ENCODE results near the gene ARSI.

Gene ARSI

DNA sequence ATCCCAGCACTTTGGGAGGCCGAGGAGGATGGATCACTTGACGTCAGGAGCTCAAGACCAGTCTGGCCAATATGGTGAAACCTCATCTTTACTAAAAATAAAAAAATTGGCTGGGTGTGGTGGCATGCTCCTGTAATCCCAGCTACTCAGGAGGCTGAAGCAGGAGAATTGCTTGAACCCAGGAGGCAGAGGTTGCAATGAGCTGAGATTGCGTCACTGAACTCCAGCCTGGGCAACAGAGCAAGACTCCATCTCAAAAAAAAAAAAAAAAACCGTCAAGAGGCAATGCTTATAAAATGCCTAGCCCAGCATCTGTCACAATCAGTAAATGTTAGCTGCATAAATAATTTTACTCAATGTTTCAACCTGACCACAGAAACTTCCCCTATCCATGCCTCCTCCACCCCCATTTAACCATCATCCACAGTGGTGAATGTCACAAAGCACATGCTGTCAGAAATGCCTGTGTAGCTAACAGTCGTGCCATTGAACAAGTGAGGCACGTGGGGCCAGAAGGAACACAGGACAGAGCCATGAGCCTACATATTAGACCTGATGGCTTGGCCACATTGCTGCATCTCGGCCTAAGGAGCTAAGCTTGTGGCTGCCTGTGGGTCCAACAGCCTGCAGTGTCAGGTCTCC is 38.0 kb upstream of the ARSI start:
- FAIRE-seq (no peak), DNase-seq (ENCODE audit: insufficient read length) (no peak)
- TF ChIP-seq POLR2AphosphoS5 (IDR thresholded peaks at IDR 0.05; ENCODE audit: low read depth, low read length), result no peak
- TF ChIP-seq TAF1 (IDR thresholded peaks at IDR 0.05; ENCODE audit: borderline replicate concordance, low read depth, low read length), result no peak
- no peak for TF ChIP-seq POLR2A (IDR thresholded peaks at IDR 0.05; ENCODE audit: low read depth, low read length)

DNA sequence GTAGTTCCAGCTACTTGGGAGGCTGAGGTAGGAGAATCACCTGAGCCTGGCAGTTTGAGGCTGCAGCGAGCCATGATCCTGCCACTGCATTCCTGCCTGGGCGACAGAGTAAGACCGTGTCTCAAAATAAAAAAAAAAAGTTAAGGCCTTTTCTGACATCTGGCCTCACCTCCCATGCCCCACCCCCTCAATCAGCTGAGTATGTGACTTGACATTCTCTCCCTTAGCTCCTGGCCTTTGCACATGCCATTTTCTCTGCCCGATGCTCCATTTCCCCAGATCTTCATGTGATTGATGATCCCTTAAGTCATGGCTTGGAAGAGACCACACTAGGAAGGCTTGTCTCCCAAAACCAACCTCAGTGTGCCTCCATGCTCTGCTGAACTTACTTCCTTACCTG is 37.1 kb upstream of the ARSI start:
- DNase-seq (ENCODE audit: insufficient read length) (no peak), FAIRE-seq (no peak)
- TF ChIP-seq POLR2AphosphoS5 (IDR thresholded peaks at IDR 0.05; ENCODE audit: low read depth, low read length), result no peak
- TF ChIP-seq TAF1 (IDR thresholded peaks at IDR 0.05; ENCODE audit: borderline replicate concordance, low read depth, low read length), result no peak
- no peak for TF ChIP-seq POLR2A (IDR thresholded peaks at IDR 0.05; ENCODE audit: low read depth, low read length)

DNA sequence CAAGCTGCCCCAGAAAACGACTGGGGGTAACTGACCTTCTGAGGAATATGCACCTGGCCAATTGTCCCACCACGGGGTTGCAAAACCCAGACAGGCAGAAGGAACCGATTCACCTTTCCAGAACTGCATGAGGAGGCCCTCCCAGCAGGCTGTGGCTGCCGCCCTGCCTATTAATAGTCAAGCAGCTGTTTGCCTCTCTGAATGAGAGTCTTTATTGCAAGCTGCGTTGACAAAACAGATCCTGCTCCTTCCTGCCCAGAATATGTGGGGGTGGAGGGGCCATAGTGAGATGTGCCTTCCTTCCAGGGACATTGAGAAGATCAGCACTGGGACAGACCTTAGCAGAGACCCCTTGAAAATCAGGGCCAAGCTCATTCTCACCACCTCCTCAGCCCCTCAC is 36.5 kb upstream of the ARSI start:
- DNase-seq (ENCODE audit: insufficient read length), result no peak
- TF ChIP-seq TAF1 (IDR thresholded peaks at IDR 0.05; ENCODE audit: borderline replicate concordance, low read depth, low read length), result no peak
- TF ChIP-seq POLR2A (IDR thresholded peaks at IDR 0.05; ENCODE audit: low read depth, low read length), result no peak
- no peak for TF ChIP-seq POLR2AphosphoS5 (IDR thresholded peaks at IDR 0.05; ENCODE audit: low read depth, low read length)

DNA sequence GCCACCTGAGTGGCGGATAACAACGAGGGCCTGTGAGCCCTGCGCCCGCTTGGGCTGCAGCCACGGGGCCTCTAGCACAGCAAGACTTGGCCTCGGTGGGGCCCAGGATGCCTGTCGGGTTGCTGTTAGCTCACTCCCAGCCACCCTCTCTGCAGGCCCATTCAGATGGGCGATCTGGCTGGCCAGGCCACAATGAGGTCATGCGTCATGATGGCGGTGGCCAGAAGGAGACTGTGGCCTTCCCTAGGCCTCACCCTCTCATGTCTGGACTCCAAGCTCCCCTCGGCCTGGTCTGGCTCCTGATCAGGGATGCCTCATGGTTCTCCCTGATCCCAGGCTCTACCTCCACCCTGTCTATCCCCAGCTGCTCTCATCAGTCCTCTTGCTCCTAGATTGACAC is 35.8 kb upstream of the ARSI start:
- FAIRE-seq, result no peak
- DNase-seq (ENCODE audit: insufficient read length), result no peak
- TF ChIP-seq POLR2A (IDR thresholded peaks at IDR 0.05; ENCODE audit: low read depth, low read length), result no peak

More for the DNA sequence above, 36.5 kb upstream of the ARSI start:
- FAIRE-seq, result no peak

DNA sequence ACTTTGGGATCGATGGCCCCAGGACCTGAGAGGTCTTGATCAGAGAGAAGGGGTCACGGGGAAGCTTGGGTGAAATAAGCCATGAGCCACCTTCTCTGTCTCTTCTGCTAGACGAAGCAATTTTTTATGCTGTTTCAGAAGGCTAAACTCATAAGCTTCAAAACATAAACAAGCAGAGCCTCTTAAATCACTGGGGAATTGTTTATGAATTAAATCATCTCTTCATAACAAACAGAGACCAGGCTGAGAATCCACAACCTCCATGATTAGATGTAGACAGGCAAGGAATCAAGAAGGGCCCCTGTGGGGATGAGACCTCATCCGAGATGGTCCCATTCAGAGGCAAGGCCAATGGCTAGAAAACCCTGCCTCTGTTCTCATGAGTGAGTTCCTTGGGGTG is 33.1 kb upstream of the ARSI start:
- FAIRE-seq (no peak), DNase-seq (ENCODE audit: insufficient read length) (no peak)
- no peak for TF ChIP-seq TAF1 (IDR thresholded peaks at IDR 0.05; ENCODE audit: borderline replicate concordance, low read depth, low read length)
- no peak for TF ChIP-seq POLR2AphosphoS5 (IDR thresholded peaks at IDR 0.05; ENCODE audit: low read depth, low read length)
- TF ChIP-seq POLR2A (IDR thresholded peaks at IDR 0.05; ENCODE audit: low read depth, low read length), result no peak

DNA sequence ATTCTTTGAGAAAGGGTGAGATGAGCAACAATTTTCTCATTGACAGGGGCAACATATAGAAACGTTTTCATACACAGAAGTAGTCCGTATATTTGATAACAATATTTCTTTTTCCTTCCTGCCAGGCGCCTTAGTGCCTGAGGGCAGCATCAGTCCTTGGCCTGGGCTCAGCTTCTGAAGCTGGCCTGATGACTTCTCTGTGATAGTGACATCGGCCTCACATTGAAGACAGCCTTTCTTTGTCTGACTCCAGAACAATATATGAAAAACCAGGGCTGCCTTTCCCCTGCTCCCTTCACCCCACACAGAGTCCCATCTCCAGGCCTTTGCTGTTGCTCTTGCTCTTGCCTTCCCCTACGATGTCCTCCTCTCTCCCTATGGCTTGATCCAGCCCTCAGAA is 30.7 kb upstream of the ARSI start:
- DNase-seq (ENCODE audit: insufficient read length) (no peak), FAIRE-seq (no peak)
- TF ChIP-seq POLR2AphosphoS5 (IDR thresholded peaks at IDR 0.05; ENCODE audit: low read depth, low read length) (no peak), TAF1 (IDR thresholded peaks at IDR 0.05; ENCODE audit: borderline replicate concordance, low read depth, low read length) (no peak), POLR2A (IDR thresholded peaks at IDR 0.05; ENCODE audit: low read depth, low read length) (no peak)

DNA sequence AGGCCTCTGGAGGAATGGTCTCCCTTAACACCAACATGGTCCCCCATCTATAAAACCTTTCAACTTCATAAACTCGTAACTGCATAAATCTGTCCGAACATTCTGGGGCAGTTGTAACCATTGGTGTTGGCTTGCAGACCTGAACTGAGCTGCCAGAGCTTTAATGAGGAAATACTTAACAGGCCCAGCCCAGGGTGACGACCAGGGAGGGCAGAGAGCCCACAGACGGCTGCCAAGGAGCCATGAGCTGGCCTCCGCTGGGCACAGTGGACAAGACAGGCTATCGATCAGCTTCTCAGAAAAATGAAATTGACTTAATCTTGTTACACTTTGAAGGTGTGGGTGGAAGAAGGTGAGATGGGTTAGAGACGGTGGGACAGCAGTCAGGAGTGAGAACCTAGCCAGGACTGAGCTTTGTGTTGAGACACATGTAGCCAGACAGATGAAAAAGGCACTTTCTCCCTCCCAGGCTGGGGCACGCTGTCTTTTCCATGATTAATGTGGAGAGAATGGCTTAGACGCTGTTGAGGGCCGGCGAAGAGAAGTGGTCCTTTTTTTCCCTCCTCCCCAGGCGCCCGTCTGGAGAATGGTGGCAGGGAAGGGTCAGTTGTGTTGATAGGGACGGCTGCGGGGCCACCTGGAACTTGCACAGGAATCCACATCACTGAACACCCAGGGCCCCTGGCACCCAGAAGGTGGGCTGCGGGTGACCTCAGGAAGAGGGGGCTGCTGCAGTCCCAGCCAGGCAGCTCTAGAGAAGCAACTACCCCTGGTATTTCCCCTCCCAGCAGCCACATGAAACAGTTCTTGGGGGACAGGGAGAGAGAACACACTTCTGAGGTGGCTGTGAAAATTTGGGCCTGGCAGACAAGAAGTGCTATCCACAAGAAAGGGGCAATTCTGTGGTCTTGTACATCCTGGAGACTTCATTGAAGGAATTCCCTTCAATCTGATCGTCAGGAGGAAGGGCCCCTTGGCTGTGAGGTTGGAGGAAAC is 27.5 kb upstream of the ARSI start:
- DNase-seq (ENCODE audit: insufficient read length), result no peak
- FAIRE-seq, result no peak
- TF ChIP-seq TAF1 (IDR thresholded peaks at IDR 0.05; ENCODE audit: borderline replicate concordance, low read depth, low read length), result no peak
- no peak for TF ChIP-seq POLR2AphosphoS5 (IDR thresholded peaks at IDR 0.05; ENCODE audit: low read depth, low read length)
- TF ChIP-seq POLR2A (IDR thresholded peaks at IDR 0.05; ENCODE audit: low read depth, low read length), result no peak

DNA sequence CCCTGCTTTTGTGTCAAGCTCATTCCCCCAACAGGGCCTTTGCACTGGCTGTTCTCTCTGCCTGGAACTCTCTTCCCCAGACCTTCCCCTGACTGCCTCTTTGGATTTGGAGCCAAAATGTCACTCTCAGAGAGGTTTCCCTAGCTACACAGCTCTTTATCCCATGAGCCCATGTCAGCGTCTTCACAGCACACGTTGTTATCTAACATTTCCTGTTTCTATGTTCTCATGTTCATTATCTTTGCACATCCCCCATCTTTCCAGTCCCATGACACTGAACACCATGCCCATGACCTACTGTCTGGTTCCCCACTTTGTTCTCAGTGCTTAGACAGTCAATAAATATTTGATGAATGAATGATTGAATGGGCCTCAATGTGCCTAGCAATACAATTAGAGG is 26.3 kb upstream of the ARSI start:
- TF ChIP-seq TAF1 (IDR thresholded peaks at IDR 0.05; ENCODE audit: borderline replicate concordance, low read depth, low read length) (no peak), POLR2AphosphoS5 (IDR thresholded peaks at IDR 0.05; ENCODE audit: low read depth, low read length) (no peak), POLR2A (IDR thresholded peaks at IDR 0.05; ENCODE audit: low read depth, low read length) (no peak)
- FAIRE-seq (no peak), DNase-seq (ENCODE audit: insufficient read length) (no peak)

DNA sequence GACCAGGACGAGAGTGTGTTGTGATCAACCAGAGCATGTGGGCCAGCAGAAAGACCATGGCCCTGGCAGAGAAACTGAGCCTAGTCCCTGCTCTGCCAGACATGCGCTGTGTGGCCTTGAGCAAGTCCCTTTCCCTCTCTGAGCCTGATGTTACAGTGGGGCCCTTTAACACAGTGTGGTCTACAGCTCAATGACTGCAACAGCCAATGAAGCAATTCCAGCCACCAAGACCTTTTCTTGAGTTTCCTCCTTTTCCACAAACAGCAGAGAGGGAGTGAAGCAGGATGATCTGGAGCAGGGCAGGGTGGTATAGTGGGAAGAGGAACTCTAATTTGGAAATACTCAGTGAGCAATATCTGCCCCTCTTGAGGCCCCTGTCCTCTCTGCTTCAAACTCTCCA is 25.8 kb upstream of the ARSI start:
- TF ChIP-seq POLR2AphosphoS5 (IDR thresholded peaks at IDR 0.05; ENCODE audit: low read depth, low read length) (no peak), TAF1 (IDR thresholded peaks at IDR 0.05; ENCODE audit: borderline replicate concordance, low read depth, low read length) (no peak), POLR2A (IDR thresholded peaks at IDR 0.05; ENCODE audit: low read depth, low read length) (no peak)
- FAIRE-seq, result no peak
- no peak for DNase-seq (ENCODE audit: insufficient read length)

DNA sequence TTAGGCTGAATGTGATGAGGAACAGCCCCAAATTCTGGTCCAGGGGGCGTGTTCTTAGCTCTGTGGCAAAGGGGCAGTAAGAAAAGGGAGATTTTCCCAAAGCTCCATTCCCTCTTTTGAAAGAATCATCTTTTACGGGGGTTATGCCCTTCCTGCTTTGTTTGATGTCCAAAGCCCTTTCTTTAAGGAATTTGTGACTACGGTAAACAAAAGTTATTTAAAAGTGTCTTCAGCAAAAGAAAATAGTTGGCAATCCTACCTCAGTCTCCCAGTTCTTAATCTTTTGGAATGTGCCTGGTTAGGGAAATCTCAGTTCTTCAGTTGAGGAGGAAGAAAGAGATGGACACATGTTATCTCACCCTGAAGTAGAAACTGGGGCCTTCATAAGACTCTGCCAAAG is 24.4 kb upstream of the ARSI start:
- FAIRE-seq (no peak), DNase-seq (ENCODE audit: insufficient read length) (no peak)
- TF ChIP-seq TAF1 (IDR thresholded peaks at IDR 0.05; ENCODE audit: borderline replicate concordance, low read depth, low read length) (no peak), POLR2AphosphoS5 (IDR thresholded peaks at IDR 0.05; ENCODE audit: low read depth, low read length) (no peak), POLR2A (IDR thresholded peaks at IDR 0.05; ENCODE audit: low read depth, low read length) (no peak)

DNA sequence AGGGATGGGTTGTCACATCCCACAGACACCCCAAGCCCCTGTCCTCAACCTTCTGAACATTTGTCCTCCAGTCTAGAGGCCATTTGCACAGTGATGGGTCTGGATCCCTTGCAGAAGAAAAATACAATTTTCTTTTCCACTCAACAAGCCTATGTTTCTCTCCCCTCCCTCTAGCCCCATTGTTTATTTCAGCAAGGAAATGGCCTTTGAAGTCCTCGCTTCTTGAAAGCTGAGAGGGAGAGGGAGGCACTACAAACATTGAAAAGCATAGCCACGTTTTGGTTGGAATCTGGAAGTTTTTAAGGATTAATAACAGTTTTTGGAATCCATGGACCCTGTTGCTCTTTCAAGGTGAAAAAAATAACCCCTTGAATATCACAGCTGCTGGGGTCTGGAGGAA is 24.0 kb upstream of the ARSI start:
- TF ChIP-seq POLR2A (IDR thresholded peaks at IDR 0.05; ENCODE audit: low read depth, low read length) (no peak), POLR2AphosphoS5 (IDR thresholded peaks at IDR 0.05; ENCODE audit: low read depth, low read length) (no peak), TAF1 (IDR thresholded peaks at IDR 0.05; ENCODE audit: borderline replicate concordance, low read depth, low read length) (no peak)
- FAIRE-seq (no peak), DNase-seq (ENCODE audit: insufficient read length) (no peak)

DNA sequence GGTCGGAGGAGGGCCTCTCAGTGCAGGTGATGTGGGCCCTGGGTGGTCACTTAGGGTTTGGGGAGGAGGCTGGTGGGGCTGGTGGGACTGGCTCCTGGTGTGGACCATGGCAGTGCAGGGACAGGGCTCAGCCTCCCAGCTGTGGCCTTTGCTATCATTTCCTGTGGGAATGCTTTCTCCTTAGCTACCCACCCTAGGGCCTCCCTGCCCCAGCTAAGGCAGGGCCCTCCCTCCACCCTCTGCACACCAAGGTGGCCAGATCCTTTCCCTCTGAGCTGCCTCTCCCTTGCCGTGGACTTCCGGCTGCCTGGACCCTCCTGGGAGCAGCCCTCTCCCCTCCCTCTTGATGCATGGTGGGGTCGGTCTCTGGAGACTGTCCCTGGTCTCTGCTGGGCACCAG is 22.7 kb upstream of the ARSI start:
- TF ChIP-seq POLR2AphosphoS5 (IDR thresholded peaks at IDR 0.05; ENCODE audit: low read depth, low read length) (no peak), POLR2A (IDR thresholded peaks at IDR 0.05; ENCODE audit: low read depth, low read length) (no peak), TAF1 (IDR thresholded peaks at IDR 0.05; ENCODE audit: borderline replicate concordance, low read depth, low read length) (no peak)
- FAIRE-seq (no peak), DNase-seq (ENCODE audit: insufficient read length) (no peak)

All from GM12892 (cell line).